HG02610 (cell line): Measurements from ENCODE around the gene OR1I1.
"Not testable (repeated sequence)": the region's sequence is repeated elsewhere in the genome, so short reads cannot be mapped to it uniquely, and the experiment has no call there.

Experiments
- ATAC-seq: cut with Tn5 transposase; IDR thresholded peaks from one replicate; pipeline ENCODE4 v1.9.1; 2021; ENCODE audit warnings: mild to moderate bottlenecking, moderate library complexity; ENCODE audit not compliant: unreplicated experiment

OR1I1 gene

DNA sequence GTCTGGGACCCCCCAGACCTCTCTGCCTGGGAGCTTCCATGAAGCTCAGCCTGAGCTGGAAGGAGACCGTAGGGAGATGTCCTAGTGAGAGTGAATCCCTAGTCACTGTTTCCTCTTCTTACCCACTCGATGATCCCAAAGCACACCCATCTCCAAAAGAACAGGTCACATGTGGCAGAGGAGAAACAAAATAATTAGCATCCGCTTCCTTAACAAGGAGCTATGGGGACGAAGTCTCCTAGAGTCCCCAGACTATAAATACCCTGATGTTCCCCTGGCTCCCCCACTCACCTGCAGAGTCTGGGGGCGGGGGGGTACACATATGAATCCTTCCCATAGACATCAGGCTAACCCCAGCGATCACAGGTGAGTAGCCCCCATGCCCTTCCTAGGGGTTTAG, at the start of gene OR1I1:
TSS of gene OR1I1 (plus strand) at position 301 of the 400 bp plus-strand sequence. CDS start 4,855 bp downstream, outside the sequence.
- no peak for ATAC-seq

GRCh38 chr19:15035795-15036311, 46.2 kb upstream of the OR1I1 start:
- no peak for ATAC-seq

- no peak for ATAC-seq
Observed at GRCh38 chr19:15037586-15037985, 44.4 kb upstream of the OR1I1 start.

DNA sequence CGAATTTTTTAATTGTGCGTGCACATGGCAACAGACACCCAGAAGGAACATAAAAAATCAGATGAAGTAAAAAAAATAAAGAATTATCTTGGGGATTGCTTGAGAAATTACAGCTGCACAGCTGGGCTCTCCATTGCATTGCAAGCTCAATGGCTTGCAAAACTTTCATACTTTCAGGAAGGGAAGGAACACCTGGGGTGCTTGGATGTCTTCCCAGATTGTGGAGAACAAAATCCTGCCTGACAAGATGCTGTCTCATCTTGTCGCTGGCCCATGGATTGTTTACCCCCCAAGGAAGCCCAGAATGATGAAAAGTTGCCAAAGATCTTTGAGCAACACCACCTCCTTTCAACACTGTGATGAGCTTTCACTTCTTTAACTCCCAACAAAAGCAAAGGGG, 43.7 kb upstream of the OR1I1 start:
- ATAC-seq = no peak

DNA sequence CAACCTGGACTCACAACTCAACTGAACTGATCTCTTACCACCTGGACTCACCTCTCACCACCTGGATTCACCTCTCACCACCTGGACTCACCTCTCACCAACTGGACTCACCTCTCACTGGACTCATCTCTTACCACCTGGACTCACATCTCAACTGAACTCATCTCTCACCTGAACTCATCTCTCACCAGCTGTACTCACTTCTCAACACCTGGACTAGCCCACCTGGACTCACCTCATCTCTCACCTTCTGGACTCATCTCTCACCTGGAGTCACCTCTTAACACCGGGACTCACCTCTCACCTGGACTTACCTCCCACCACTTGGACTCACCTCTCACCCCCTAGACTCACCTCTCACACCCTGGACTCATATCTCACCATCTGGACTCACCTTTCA, 40.0 kb upstream of the OR1I1 start:
- no peak for ATAC-seq

- ATAC-seq = no peak
Observed at GRCh38 chr19:15042826-15043225, 39.2 kb upstream of the OR1I1 start.

DNA sequence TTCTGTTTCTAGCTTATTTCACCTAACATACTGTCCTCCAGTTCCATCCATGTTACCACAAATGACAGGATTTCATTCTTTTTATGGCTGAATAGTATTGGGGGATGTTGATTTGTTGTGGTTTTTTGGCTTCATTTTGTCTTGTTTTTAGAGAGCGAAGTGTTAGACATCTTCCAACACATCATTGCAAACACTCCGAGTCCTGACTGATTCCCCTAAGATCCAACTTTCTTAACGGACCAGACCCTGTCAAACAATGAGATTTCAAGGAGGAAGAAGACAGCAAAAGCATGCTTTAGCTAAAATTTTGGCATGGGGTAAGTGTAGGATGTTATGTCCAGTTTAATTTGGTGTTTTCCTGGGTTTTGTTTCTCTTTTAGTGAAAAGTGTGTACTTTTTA, 36.5 kb upstream of the OR1I1 start:
- ATAC-seq = no peak

- no peak for ATAC-seq
Observed at GRCh38 chr19:15047680-15048079, 34.3 kb upstream of the OR1I1 start.

- ATAC-seq = no peak
Observed at GRCh38 chr19:15048128-15048527, 33.9 kb upstream of the OR1I1 start.

- no peak for ATAC-seq
Observed at GRCh38 chr19:15048885-15049541, 33.0 kb upstream of the OR1I1 start, which contains the start of gene CASP14. CASP14 (plus strand) TSS chr19:15049480; CDS start chr19:15052252, 2,772 bp downstream.

- no peak for ATAC-seq
Observed at GRCh38 chr19:15050639-15051038, 31.4 kb upstream of the OR1I1 start.

GRCh38 chr19:15062036-15062435, 20.0 kb upstream of the OR1I1 start:
- ATAC-seq = no peak

GRCh38 chr19:15070386-15070785, 11.6 kb upstream of the OR1I1 start:
- ATAC-seq = not testable (repeated sequence)

DNA sequence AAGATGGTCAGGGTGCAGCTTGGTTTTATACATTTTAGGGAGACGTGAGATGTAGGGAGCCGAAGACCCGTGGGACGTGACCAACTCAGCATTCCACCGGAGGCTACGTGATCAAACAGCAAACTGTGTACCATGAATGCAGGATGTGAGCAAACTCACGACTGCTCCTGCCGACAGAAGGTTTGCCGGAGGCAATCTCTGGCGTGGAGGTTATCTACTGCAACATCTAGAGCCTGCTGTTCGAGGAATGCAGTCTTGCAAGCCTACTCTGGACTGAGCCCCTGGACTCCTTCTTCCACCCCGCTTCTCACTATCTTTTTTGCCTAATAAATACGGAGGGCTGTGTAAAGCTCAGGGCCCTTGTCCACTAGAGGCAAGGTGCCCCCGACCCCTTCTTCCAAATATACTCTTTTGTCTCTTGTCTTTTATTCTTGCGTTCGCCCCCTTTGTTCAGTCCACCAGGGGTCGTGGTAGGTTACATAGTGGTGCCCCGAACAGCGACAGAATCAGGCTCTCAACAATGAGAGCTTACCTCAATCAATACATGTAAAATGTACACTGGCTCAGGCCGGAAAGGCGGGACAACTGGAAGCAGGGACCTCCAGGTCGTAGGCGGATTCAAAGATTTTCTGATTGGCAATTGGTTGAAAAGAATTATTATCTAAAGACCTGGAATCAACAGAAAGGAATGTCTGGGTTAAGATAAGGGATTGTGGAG, 8.9 kb upstream of the OR1I1 start:
- no peak for ATAC-seq

DNA sequence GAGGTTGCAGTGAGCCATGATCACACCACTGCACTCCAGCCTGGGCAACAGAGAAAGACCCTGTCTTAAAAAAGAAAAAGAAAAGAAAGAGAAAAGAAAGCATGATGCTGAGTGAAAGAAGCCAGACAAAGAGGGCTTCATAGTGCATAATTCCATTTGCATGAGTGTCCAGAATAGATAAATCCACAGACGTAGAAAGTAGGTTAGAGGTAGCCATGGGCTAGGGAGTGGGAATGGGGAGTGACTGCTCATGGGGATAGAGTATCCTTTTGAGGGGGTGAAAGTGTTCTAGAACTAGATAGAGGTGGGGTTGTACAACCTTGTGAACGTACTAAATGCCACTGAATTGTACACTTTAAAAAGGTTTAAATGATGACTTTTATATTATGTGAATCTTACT, 7.6 kb upstream of the OR1I1 start:
- ATAC-seq = no peak

DNA sequence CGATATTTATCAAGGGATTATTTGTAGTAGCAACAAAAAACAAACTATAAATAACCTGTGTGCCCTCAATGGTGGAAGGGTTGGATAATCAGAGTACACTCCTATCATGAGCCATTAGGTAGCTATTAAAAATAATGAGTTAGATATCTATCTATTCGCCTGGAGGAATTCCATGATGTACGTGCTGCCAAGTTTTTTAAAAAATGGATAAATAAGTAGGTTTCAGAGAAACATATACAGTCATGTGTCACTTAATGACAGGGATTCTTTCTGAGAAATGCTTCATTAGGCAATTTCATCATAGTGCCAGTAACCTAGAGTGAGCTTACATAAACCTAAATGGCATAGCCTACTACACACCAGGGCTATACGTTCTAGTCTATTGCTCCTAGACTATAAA, 6.2 kb upstream of the OR1I1 start:
- ATAC-seq = no peak

DNA sequence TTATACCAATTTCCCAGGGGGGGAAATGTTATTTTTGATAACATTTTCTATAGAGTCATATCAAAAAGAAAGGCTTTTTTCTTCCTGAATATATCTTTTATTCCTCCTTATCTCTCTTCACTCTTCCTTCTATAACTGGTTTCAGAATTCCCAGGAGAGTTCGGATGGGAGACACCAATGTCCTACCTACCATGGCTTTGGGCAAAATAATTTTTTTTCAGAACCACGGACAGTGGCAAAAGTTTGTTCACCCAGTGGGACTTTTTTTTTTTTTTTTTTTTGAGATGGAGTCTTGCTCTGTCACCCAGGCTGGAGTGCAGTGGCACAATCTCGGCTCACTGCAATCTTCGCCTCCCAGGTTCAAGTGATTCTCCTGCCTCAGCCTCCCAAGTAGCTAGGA, 2.0 kb upstream of the OR1I1 start:
- not testable (repeated sequence) for ATAC-seq

DNA sequence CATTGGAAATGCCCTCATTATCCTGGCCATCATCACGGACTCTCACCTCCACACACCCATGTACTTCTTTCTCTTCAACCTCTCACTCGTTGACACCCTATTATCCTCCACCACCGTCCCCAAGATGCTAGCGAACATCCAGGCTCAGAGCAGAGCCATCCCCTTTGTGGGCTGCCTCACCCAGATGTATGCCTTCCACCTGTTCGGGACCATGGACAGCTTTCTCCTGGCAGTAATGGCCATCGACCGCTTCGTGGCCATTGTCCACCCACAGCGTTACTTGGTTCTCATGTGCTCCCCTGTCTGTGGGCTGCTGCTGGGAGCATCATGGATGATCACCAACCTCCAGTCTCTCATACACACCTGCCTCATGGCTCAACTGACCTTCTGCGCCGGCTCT, 5.2 kb downstream of the OR1I1 start:
- no peak for ATAC-seq

DNA sequence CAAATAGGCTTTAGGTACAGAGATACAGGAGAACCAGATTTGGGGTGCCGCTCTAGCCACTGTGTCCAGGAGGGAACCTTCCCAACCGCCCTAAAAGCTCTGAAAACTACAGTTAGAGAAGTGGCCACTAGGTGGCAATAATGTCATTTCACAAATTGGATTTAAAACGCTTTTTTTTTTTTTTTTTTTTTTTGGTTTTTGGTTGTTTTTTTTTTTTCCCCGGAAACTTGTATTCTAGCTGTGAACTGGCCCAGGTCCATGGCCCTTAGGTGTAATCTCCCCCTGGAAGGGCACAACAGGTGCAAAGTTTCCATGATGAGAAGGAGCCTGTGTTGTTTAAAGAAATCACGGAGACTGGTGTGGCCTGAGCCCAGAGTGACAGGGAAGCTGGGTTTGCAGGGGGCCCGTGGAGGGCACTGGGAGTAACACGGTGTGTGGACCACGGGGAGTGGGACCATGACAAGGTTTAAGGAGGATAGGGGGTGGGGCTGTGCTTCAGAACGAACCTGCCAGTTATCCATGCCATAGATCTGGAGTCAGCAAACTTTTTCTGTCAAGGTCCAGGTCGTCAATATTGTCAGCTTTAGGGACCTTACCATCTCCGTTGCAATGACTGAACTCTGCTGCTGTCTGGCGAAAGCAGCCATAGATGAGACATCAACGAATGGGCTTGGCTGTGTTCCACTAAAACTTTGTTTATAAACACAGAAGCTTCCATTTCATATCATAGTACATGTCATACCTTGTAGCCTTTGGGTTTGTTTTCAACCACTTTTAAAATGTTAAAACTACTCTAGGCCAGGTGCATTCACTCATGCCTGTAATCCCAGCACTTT, 10.1 kb downstream of the OR1I1 start:
- ATAC-seq = no peak

GRCh38 chr19:15093001-15093400, 11.0 kb downstream of the OR1I1 start:
- ATAC-seq = no peak

- ATAC-seq = no peak
Observed at GRCh38 chr19:15096223-15096622, 14.2 kb downstream of the OR1I1 start.
